Gastrocnemius medialis (tissue), 4 donors: ENCODE measurements around the gene ZNF750.

ENCODE experiments used
- CTCF ChIP-seq, 5 experiments: fragments of 450-650 bp in 3 of 5; fragments of 200-600 bp in 2 of 5; sonication (generic) in 2 of 5; IDR thresholded peaks in 4 of 5; conservative IDR thresholded peaks in 1 of 5; 1 replicate in 4 of 5; 2 replicates in 1 of 5; pipeline ENCODE4 v1.5.1; 2016 to 2019; ENCODE audit warnings: antibody characterized with exemption in 5 of 5, mild to moderate bottlenecking in 3 of 5, moderate library complexity in 3 of 5
- POLR2A ChIP-seq, 2 donors: fragments of 450-650 bp; IDR thresholded peaks; one replicate each; pipeline ENCODE4 v1.6.1; 2017; ENCODE audit warnings: antibody characterized with exemption in 2 of 2, mild to moderate bottlenecking in 2 of 2, moderate library complexity in 2 of 2

- TF ChIP-seq CTCF (IDR thresholded peaks at IDR 0.05 in 4 of 5, conservative IDR thresholded peaks at IDR 0.05 in 1 of 5) (no peak), POLR2A (IDR thresholded peaks at IDR 0.05) (no peak)
Observed at GRCh38 chr17:82860606-82861392, 21.0 kb upstream of the ZNF750 start.
